NCI-H146 treated with DMSO at 0.1 percent for 48 hours (cell line): Measurements from ENCODE around the gene FMNL1.
A peak's percentile ranks its signal among the peaks of the same experiment; 100 is the strongest.
"Not testable (repeated sequence)": the region's sequence is repeated elsewhere in the genome, so short reads cannot be mapped to it uniquely, and the experiment has no call there.

Source experiments
- DNase-seq: peaks from one replicate; lab custom pipeline; 2025; ENCODE audit not compliant: unreplicated experiment; lab: John Stamatoyannopoulos, UW

Gene FMNL1, protein sequence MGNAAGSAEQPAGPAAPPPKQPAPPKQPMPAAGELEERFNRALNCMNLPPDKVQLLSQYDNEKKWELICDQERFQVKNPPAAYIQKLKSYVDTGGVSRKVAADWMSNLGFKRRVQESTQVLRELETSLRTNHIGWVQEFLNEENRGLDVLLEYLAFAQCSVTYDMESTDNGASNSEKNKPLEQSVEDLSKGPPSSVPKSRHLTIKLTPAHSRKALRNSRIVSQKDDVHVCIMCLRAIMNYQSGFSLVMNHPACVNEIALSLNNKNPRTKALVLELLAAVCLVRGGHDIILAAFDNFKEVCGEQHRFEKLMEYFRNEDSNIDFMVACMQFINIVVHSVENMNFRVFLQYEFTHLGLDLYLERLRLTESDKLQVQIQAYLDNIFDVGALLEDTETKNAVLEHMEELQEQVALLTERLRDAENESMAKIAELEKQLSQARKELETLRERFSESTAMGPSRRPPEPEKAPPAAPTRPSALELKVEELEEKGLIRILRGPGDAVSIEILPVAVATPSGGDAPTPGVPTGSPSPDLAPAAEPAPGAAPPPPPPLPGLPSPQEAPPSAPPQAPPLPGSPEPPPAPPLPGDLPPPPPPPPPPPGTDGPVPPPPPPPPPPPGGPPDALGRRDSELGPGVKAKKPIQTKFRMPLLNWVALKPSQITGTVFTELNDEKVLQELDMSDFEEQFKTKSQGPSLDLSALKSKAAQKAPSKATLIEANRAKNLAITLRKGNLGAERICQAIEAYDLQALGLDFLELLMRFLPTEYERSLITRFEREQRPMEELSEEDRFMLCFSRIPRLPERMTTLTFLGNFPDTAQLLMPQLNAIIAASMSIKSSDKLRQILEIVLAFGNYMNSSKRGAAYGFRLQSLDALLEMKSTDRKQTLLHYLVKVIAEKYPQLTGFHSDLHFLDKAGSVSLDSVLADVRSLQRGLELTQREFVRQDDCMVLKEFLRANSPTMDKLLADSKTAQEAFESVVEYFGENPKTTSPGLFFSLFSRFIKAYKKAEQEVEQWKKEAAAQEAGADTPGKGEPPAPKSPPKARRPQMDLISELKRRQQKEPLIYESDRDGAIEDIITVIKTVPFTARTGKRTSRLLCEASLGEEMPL

GRCh38 chr17:45221081-45222013 is at the start of gene FMNL1:
Gene FMNL1, plus strand, starts transcription at chr17:45221885. Its CDS starts 240 bp downstream, at chr17:45222125.
- DNase-seq: no peak

- no peak for DNase-seq
Observed at GRCh38 chr17:45172232-45172540, 49.5 kb upstream of the FMNL1 start.

GRCh38 chr17:45172541-45173286 is 49.0 kb upstream of the FMNL1 start:
- DNase-seq: no peak

DNA sequence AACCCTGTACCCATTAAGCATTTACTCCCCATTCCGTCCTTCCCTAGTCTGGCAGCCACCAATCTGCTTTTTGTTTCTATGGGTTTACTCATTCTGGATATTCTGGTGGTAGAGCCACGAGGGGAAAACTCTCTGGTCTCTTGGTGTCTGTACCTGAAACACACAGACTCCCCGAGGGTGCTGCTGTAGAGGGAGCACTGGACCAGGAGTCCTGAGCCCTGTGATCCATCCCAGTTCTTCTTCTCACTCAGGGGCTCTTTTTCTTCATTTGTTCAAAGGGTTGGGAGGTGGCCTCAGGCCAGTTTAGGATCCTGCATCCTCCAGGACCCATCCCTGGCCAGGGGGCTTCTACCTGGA is 45.9 kb upstream of the FMNL1 start:
- no peak for DNase-seq

DNA sequence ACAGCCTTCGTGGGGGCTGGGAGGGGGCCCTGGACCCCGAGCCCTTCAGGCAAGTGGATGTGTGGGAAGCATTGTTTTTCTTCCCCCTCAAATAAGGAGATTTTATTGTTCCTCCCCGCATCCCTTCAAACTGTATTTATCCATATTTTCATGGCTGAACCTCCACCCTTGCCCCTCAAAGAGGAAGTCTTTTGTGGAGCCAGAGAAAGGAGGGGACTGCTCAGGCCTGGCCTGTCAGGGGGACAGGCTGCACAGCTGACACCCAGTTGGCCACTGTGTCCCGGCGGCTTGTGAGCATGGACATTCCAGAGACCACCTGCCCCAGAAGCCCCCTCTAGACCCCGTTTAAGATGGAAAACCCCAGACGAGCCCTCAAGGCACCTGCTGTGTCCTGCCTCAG is 44.1 kb upstream of the FMNL1 start:
- DNase-seq: no peak

GRCh38 chr17:45184144-45184543 is 37.5 kb upstream of the FMNL1 start:
- no peak for DNase-seq

DNA sequence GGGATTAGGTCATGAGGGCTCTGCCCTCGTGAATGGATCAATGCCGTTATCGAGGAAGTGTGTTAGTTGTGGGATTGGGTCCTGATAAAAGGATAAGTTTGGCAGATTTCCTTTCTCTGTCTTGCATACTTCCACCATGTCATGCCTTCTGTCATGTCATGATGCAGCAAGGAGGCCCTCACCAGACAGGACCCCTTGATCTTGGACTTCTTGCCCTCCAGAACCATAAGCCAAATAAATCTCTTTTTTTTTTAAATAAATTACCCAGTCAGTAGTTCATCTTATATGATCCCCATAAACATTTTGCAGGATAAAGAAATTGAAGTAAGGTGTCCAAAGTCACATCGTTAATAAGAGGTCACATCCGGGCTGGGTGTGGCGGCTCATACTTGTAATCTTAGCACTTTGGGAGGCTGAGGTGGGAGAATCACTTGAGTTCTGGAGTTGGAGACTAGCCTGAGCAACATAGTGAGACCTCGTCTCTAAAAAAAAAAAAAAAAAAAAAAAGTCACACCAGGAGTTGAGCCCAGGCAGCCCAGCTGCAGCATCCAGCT is 34.8 kb upstream of the FMNL1 start:
- DNase-seq: no peak

DNA sequence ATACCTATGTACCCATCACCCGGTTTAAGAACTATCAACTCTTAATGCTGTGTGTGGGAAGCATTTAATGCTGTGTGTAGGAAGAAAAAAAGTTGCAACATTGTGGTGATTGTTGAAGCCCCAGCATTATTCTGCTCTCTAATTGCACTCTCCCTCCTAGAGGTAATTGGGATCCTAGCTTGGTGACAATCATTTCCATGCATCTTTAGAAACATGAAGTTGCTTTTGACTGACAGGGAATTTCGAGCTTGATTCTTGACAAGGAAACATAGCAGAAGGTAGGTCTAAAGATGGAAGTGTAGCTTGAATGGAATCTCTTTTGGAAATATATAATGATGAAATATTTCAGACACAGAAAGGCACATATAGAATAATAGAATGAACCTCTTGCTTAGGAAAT is 32.7 kb upstream of the FMNL1 start:
- DNase-seq: no peak

- no peak for DNase-seq
Observed at GRCh38 chr17:45190503-45191255, 31.0 kb upstream of the FMNL1 start.

GRCh38 chr17:45195424-45195823 is 26.3 kb upstream of the FMNL1 start:
- DNase-seq: no peak

GRCh38 chr17:45197108-45197507 is 24.6 kb upstream of the FMNL1 start:
- no peak for DNase-seq

- DNase-seq: peak; percentile 74
Observed at GRCh38 chr17:45197555-45198334, 23.9 kb upstream of the FMNL1 start.

DNA sequence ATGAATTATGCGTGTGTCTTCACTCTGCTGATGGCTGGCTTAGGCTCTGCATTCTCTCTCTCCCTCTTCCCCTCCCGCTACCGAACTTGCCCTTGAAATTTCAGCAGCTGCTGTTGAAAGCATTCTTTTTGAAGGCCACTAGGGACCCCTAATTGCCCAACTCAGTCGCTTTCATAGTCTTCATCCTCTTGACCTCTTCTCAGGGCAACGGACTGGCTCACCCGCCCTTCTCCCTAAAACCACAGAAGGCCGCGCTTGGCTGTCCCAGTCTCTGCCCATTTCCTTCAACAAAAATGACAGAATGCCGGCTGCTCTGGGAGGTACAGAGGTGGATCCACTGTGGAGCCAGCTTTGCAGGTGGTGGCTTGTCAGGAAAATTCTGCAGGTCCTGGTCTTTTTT is 21.0 kb upstream of the FMNL1 start:
- DNase-seq: no peak

DNA sequence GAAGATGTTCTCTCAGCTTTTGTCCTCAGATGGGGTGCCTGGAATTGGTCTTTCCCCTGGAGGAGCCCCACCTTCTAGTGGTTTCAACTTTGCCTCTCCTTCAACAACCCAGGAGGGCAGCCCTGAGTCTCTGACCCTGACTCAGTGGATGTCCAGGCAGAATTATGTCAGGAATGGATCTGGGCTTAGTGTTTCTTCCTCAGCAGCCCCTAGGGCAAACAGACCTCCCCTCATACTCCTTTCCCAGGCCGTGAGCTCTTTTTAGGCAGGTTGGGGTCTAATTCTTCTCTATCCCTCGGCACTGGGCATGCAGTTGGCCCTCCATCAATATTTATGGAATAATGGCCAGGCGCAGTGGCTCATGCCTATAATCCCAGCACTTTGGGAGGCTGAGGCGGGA is 20.2 kb upstream of the FMNL1 start:
- DNase-seq: no peak

DNA sequence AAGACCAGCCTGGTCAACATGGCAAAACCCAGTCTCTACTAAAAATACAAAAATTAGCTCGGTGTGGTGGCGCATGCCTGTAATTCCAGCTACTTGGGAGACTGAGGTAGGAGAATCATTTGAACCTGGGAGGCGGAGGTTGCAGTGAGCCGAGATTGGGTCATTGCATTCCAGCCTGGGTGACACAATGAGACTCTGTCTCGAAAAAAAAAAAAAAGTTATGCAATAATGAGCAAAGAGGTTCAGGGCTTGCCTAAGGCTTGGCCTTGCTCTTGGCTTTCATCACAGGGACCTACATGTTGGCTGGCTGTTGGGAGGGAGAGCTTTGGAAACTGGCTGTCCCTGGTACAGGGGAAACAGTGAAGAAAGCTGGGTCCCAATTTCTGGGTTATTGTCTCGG is 19.8 kb upstream of the FMNL1 start:
- not testable (repeated sequence) for DNase-seq

GRCh38 chr17:45218895-45219661 is 2.6 kb upstream of the FMNL1 start:
- DNase-seq: peak; percentile 60

GRCh38 chr17:45220079-45220478 is 1.6 kb upstream of the FMNL1 start:
- no peak for DNase-seq

- no peak for DNase-seq
Observed at GRCh38 chr17:45222014-45222288, 266 bp downstream of the FMNL1 start.
